ENCODE measurements around the gene INTS2. TPM values are rescaled to one million over a fixed set of nuclear protein-coding genes. Genes with fewer than 3 reads are reported as not detected.
"Not testable (repeated sequence)": the region's sequence is repeated elsewhere in the genome, so short reads cannot be mapped to it uniquely, and the experiment has no call there.

The INTS2 gene
- total RNA-seq, 1 donor from 2014 or later, result 11.2 TPM

DNA sequence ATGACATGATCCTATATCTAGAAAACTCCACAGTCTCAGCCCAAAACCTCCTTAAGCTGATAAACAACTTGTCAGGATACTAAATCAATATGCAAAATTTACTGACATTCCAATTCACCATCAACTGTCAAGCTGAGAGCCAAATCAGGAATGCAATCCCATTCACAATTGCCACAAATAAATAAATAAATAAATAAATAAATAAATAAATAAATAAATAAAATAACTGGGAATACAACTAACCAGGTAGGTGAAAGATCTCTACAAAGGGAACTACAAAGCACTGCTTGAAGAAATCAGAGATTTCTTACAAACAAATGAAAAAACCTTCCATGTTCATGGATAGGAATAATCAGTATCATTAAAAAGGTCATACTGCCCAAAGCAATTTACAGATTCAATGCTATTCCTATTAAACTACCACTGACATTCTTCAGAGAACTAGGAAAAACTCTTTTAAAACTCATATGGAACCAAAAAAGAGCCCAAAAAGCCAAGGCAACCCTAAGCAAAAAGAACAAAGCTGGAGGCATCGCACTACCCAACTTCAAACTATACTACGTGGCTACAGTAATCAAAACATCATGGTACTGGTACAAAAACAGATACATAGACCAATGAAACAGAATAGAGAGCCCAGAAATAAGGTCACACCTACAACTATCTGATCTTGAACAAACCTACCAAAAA, 102.2 kb downstream of the INTS2 start:
- H3K27me3 Mint-ChIP-seq (ENCODE audit: unreplicated experiment), result no peaks in the 10 kb centered on the region
- H3K4me1 Mint-ChIP-seq (ENCODE audit: unreplicated experiment), result no peaks in the 10 kb centered on the region
- no peak for DNase-seq (ENCODE audit: extremely low spot score, unreplicated experiment)
- peaks cover 18% of the 10 kb centered on the region for H3K36me3 Mint-ChIP-seq (ENCODE audit: unreplicated experiment)
- H3K4me3 Mint-ChIP-seq (ENCODE audit: unreplicated experiment), result no peak overlapping the region
- H3K9me3 Mint-ChIP-seq (ENCODE audit: unreplicated experiment), result peaks cover 17% of the 10 kb centered on the region
- TF ChIP-seq, protein P1, sequence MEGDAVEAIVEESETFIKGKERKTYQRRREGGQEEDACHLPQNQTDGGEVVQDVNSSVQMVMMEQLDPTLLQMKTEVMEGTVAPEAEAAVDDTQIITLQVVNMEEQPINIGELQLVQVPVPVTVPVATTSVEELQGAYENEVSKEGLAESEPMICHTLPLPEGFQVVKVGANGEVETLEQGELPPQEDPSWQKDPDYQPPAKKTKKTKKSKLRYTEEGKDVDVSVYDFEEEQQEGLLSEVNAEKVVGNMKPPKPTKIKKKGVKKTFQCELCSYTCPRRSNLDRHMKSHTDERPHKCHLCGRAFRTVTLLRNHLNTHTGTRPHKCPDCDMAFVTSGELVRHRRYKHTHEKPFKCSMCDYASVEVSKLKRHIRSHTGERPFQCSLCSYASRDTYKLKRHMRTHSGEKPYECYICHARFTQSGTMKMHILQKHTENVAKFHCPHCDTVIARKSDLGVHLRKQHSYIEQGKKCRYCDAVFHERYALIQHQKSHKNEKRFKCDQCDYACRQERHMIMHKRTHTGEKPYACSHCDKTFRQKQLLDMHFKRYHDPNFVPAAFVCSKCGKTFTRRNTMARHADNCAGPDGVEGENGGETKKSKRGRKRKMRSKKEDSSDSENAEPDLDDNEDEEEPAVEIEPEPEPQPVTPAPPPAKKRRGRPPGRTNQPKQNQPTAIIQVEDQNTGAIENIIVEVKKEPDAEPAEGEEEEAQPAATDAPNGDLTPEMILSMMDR (IDR thresholded peaks at IDR 0.05), result no peak
- H3K27ac Mint-ChIP-seq (ENCODE audit: unreplicated experiment), result no peak overlapping the region

DNA sequence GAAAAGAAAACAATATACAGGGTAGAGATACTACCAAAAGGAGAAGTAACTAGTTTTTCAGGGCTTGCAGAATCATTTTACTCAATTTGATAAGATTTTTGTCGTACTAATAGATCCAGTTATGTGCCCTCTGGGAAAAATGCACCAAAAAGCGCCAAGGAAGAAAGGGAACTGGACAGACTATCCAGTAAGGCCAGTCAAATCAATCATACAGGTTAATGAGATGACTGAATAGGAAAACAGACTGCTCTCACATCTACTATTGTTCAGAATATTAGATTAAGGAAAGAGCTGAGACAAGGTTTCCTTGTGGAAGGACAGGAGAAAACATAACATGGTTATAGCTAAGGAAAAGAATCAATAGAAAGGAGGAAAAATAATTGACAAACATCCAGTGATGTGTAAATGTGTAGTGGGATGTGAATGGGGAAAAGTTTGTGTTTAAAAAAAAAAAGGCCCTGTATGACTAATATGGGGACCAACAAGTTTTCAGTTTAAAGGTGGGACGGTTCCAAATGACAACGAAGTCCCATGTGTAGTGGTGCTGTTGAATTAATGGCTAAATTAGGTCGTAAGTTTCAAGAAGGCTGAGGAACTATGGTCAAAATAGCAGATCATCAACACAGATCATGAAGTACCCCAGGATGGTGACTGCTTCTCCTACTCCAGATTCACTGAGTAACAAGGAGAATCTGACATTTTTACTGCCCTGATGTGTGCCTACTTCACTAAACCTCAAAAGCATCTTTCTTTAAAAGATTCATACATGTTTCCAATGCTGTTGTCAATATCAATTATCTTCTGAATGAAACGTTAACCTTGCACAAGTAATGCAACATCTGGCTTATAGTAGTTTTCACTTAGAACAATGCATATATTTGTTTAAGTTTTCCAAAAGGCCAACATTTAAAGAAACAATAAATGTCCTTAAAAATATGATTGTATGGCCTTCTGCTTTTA, 105.2 kb downstream of the INTS2 start:
- Mint-ChIP-seq H3K36me3 (ENCODE audit: unreplicated experiment) (peaks cover 13% of the 10 kb centered on the region), H3K27ac (ENCODE audit: unreplicated experiment) (no peak overlapping the region)
- TF ChIP-seq, protein P1 (IDR thresholded peaks at IDR 0.05), result no peak

DNA sequence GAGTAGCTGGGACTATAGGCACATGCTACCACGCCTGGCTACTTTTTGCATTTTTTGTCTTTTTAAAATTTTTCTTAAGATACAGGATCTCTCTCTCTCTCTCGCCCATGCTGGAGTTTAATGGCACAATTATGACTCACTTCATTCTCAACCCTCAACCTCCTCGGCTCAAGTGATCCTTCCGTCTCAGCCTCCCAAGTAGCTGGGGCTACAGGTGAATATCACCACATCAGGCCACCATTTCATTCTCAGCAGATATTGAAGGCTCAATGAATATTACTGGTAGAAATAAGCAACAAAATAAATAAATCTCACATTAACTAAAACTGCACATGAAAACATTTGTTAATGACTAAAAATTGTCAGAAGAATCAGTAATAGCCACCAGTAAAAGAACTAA, 106.1 kb downstream of the INTS2 start:
- H3K27ac Mint-ChIP-seq (ENCODE audit: unreplicated experiment), result no peak overlapping the region
- H3K36me3 Mint-ChIP-seq (ENCODE audit: unreplicated experiment), result peaks cover 13% of the 10 kb centered on the region
- TF ChIP-seq, protein P1 (IDR thresholded peaks at IDR 0.05), result no peak
- H3K4me3 Mint-ChIP-seq (ENCODE audit: unreplicated experiment), result no peak overlapping the region
- no peak for DNase-seq (ENCODE audit: extremely low spot score, unreplicated experiment)
- peaks cover 8% of the 10 kb centered on the region for H3K9me3 Mint-ChIP-seq (ENCODE audit: unreplicated experiment)
- H3K27me3 Mint-ChIP-seq (ENCODE audit: unreplicated experiment), result no peaks in the 10 kb centered on the region
- peaks cover 6% of the 10 kb centered on the region for H3K4me1 Mint-ChIP-seq (ENCODE audit: unreplicated experiment)

More for the DNA sequence above, 105.2 kb downstream of the INTS2 start:
- peaks cover 8% of the 10 kb centered on the region for H3K9me3 Mint-ChIP-seq (ENCODE audit: unreplicated experiment)
- no peaks in the 10 kb centered on the region for H3K27me3 Mint-ChIP-seq (ENCODE audit: unreplicated experiment)
- DNase-seq (ENCODE audit: extremely low spot score, unreplicated experiment), result no peak
- no peak overlapping the region for H3K4me3 Mint-ChIP-seq (ENCODE audit: unreplicated experiment)
- peaks cover 5% of the 10 kb centered on the region for H3K4me1 Mint-ChIP-seq (ENCODE audit: unreplicated experiment)

DNA sequence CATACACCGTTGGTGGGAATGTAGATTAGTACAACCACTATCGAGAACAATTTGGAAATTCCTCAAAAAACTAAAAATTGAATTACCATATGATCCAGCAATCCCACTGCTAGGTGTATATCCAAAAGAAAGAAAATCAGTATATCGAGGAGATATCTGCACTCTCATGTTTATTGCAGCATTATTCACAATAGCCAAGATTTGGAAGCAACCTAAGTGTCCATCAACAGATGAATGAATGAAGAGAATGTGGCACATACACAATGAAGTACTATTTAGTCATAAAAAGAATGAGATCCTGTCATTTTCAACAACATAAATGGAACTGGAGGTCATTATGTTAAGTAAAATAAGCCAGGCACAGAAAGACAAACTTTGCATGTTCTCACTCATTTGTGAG, 108.5 kb downstream of the INTS2 start:
- not testable (repeated sequence) for H3K27me3 Mint-ChIP-seq (ENCODE audit: unreplicated experiment); H3K9me3 Mint-ChIP-seq (ENCODE audit: unreplicated experiment); H3K27ac Mint-ChIP-seq (ENCODE audit: unreplicated experiment); H3K36me3 Mint-ChIP-seq (ENCODE audit: unreplicated experiment); H3K4me3 Mint-ChIP-seq (ENCODE audit: unreplicated experiment); DNase-seq (ENCODE audit: extremely low spot score, unreplicated experiment)
- H3K4me1 Mint-ChIP-seq (ENCODE audit: unreplicated experiment), result peaks cover 13% of the 10 kb centered on the region

DNA sequence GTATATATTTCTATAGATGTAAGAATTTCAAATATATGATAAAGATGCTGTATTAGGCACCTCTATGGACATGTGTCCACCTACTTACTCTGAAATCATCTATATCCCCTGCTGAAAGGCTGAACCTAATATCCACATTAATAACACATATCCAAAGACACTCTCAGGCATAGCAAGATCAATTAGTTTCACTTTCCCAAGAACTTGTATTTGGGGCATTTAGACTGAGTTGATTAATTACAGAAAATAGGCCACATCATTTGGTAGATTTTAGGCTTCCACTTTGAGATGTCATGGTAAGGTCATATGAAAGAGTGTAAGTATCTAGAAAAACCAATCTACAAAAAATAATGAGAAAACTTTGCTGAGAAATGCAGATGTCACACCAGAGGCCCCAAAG, 109.6 kb downstream of the INTS2 start:
- no peaks in the 10 kb centered on the region for H3K27me3 Mint-ChIP-seq (ENCODE audit: unreplicated experiment)
- TF ChIP-seq, protein P1 (IDR thresholded peaks at IDR 0.05), result no peak

More for the DNA sequence above, 109.6 kb downstream of the INTS2 start:
- Mint-ChIP-seq H3K4me3 (ENCODE audit: unreplicated experiment) (no peak overlapping the region), H3K36me3 (ENCODE audit: unreplicated experiment) (peaks cover 6% of the 10 kb centered on the region), H3K4me1 (ENCODE audit: unreplicated experiment) (peaks cover 18% of the 10 kb centered on the region), H3K9me3 (ENCODE audit: unreplicated experiment) (no peaks in the 10 kb centered on the region), H3K27ac (ENCODE audit: unreplicated experiment) (no peak overlapping the region)
- no peak for DNase-seq (ENCODE audit: extremely low spot score, unreplicated experiment)
